Esophagus squamous epithelium (tissue), 5 donors: ENCODE measurements around the gene IRX2. TPM values are rescaled to one million over a fixed set of nuclear protein-coding genes. Genes with fewer than 3 reads are reported as not detected.

ENCODE experiments used
- DNase-seq: peaks from one replicate; lab custom pipeline; 2025; lab: John Stamatoyannopoulos, UW
- H3K27ac ChIP-seq, 4 donors: fragments of 200-600 bp; sonication (generic); one replicate each; pipeline ENCODE4 v1.5.1; 2016 to 2019; ENCODE audit warnings: mild to moderate bottlenecking in 1 of 4
- H3K27me3 ChIP-seq, 4 donors: fragments of 200-600 bp; sonication (generic); 1 replicate in 3 of 4; 2 replicates in 1 of 4; pipeline versions ENCODE4 v1.5.1 to v1.6.0; 2017 to 2021; ENCODE audit warnings: antibody characterized with exemption in 1 of 4
- H3K36me3 ChIP-seq, 3 donors: fragments of 200-600 bp; sonication (generic); one replicate each; pipeline ENCODE4 v1.5.1; 2016 to 2019
- H3K4me1 ChIP-seq, 3 donors: fragments of 200-600 bp; sonication (generic); one replicate each; pipeline ENCODE4 v1.5.1; 2017 to 2019
- H3K4me3 ChIP-seq, 4 donors: fragments of 200-600 bp; sonication (generic); 1 replicate in 3 of 4; 2 replicates in 1 of 4; pipeline ENCODE4 v1.5.1; 2016 to 2019; ENCODE audit warnings: mild to moderate bottlenecking in 2 of 4, moderate library complexity in 1 of 4
- H3K9me3 ChIP-seq, 3 donors: fragments of 200-600 bp; sonication (generic); one replicate each; pipeline ENCODE4 v1.5.1; 2016 to 2019
- POLR2A ChIP-seq, 4 donors: fragments of 450-650 bp; IDR thresholded peaks; one replicate each; pipeline ENCODE4 v1.6.1; 2017; ENCODE audit warnings: antibody characterized with exemption in 4 of 4, mild to moderate bottlenecking in 4 of 4, moderate library complexity in 3 of 4
- WGBS, 2 donors: methylation state at CpG; one replicate each; pipeline ENCODE4 v1.1.5; 2018; 5-methylcytosine and 5-hydroxymethylcytosine counted together
- intact Hi-C: fragments of 100-400 bp; cut with DNase I; formaldehyde crosslinking; loops from one replicate; pipeline ENCODE4 v1.15.0; 2022
- total RNA-seq, 4 donors: library from RNA; depleted of rRNA; stranded (reverse); fragments of >200 nt; gene quantifications; one replicate each; pipeline ENCODE4 v1.1.0, GENCODE V29; 2016
- TF ChIP-seq, protein P1 (sequence below), 6 experiments: fragments of 450-650 bp in 4 of 6; fragments of 200-600 bp in 2 of 6; sonication (generic) in 2 of 6; IDR thresholded peaks; one replicate each; pipeline ENCODE4 v1.5.1; 2016 to 2019; ENCODE audit warnings: antibody characterized with exemption in 6 of 6, mild to moderate bottlenecking in 4 of 6, moderate library complexity in 4 of 6
- donor health status: DM: yes; HTN: yes; CAD: no.

The IRX2 gene
- total RNA-seq, 4 donors from 2014 or later, result 5.0 to 7.6 (median 6.0) TPM

DNA sequence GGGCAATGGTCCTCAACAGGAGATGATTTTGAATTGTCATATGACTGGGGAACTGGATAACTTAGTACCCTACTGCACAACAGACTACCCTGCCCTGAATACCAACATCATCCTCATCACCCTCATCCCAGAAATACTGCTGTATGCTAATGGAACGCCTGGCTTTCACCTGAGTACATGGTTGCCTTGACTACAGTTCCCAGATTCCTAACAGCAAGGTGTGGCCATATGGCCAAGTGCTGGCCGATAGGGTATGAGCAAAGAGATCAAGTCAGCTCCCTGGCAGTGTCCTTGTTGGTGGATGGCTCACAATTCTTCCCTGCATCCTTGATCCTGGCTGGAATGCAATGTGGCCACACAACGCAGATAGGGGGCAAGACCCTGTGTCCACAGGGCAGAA lies 31.2 kb upstream of the IRX2 start:
- Histone ChIP-seq H3K27ac (no peak overlapping the region), H3K4me3 (no peak overlapping the region), H3K9me3 (peaks cover 0 to 9% (median 0%) of the 10 kb centered on the region in 3 donors), H3K36me3 (no peaks in the 10 kb centered on the region), H3K4me1 (peaks cover 0 to 13% (median 0%) of the 10 kb centered on the region in 3 donors), H3K27me3 (peaks cover 0 to 12% (median 0%) of the 10 kb centered on the region in 4 donors)
- no peak for DNase-seq
- intact Hi-C loops, result no loop called here
- TF ChIP-seq, protein P1, sequence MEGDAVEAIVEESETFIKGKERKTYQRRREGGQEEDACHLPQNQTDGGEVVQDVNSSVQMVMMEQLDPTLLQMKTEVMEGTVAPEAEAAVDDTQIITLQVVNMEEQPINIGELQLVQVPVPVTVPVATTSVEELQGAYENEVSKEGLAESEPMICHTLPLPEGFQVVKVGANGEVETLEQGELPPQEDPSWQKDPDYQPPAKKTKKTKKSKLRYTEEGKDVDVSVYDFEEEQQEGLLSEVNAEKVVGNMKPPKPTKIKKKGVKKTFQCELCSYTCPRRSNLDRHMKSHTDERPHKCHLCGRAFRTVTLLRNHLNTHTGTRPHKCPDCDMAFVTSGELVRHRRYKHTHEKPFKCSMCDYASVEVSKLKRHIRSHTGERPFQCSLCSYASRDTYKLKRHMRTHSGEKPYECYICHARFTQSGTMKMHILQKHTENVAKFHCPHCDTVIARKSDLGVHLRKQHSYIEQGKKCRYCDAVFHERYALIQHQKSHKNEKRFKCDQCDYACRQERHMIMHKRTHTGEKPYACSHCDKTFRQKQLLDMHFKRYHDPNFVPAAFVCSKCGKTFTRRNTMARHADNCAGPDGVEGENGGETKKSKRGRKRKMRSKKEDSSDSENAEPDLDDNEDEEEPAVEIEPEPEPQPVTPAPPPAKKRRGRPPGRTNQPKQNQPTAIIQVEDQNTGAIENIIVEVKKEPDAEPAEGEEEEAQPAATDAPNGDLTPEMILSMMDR (IDR thresholded peaks at IDR 0.05), result no peak
- no peak for TF ChIP-seq POLR2A (IDR thresholded peaks at IDR 0.05)
- WGBS, 2 donors, result 89% methylated on average over 1 of the region's 3 CpGs; no CpG with 5 or more reads in 1 of the 2 donors

DNA sequence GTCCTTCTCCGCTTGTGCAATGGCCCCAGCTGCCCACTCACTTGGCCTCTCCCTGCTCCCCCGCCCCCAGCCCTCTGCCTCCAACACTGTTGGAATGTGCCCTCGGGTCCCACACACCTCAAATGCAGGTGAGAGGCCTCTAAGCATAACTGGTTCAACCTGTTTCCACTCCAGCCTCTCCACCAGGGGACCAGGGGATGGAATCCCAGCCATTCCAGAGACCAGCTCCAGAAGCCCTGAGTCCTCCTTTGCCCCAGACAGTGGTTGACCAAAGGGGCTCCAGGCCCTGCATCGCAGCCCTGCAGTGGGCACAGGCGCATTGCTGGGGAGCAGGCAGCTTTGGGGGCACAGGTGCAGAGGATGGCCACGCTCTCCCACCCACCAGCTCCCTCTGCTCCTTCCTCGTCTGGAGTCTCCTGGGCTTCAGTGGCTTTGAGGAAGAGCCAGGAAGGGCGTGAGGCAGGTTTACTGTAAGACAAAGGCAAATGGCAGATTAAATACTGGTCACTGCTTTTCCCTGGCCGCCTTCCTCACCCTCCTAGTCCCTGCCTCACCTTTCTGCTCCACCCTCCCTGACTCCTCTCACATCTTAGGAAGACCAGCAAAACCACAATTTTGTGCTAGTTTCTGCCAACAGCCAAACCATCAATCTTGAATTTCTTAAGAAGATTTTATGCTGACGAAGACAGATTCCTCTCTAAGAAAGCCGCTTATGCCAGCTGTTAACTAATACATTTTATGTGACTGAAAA lies 29.1 kb upstream of the IRX2 start:
- Histone ChIP-seq H3K4me3 (no peak overlapping the region), H3K9me3 (peaks cover 0 to 4% (median 0%) of the 10 kb centered on the region in 3 donors), H3K27ac (no peak overlapping the region), H3K4me1 (peaks cover 0 to 13% (median 0%) of the 10 kb centered on the region in 3 donors), H3K27me3 (peaks cover 0 to 14% (median 0%) of the 10 kb centered on the region in 4 donors), H3K36me3 (no peaks in the 10 kb centered on the region)
- no peak for DNase-seq
- WGBS, 2 donors, result 31 to 41% methylated on average over 7 to 9 of the region's 11 CpGs
- intact Hi-C loops, result no loop called here
- TF ChIP-seq, protein P1 (IDR thresholded peaks at IDR 0.05), result no peak
- TF ChIP-seq POLR2A (IDR thresholded peaks at IDR 0.05), result no peak

DNA sequence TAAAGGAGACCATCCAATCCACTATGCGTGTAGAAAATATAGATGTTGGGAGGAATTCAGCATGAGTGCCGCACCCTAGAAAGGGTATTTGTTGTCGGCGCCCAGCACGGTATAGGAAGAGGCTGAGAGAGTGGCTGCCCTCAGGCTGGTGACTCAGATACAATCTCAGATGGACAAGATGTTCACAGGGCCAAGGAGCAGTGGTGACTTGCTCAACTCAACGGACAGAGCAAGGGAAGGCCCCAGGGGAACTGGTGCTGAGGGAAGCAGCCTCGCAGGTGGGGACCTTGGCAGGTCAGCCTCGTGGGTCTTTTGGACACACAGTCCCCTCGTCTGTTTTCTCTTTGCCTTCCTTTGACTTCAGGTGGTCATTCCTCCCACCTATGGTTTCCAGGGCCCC lies 28.0 kb upstream of the IRX2 start:
- WGBS, 2 donors, result 66 to 70% methylated on average over 8 to 9 of the region's 9 CpGs
- H3K9me3 ChIP-seq, result no peaks in the 10 kb centered on the region
- TF ChIP-seq, protein P1 (IDR thresholded peaks at IDR 0.05), result no peak
- TF ChIP-seq POLR2A (IDR thresholded peaks at IDR 0.05), result no peak
- intact Hi-C loops, result no loop called here
- no peak overlapping the region for H3K27ac ChIP-seq
- no peak for DNase-seq
- H3K4me3 ChIP-seq, result no peak overlapping the region
- peaks cover 0 to 13% (median 0%) of the 10 kb centered on the region in 3 donors for H3K4me1 ChIP-seq
- H3K27me3 ChIP-seq, result peaks cover 0 to 14% (median 0%) of the 10 kb centered on the region in 4 donors
- H3K36me3 ChIP-seq, result no peaks in the 10 kb centered on the region

DNA sequence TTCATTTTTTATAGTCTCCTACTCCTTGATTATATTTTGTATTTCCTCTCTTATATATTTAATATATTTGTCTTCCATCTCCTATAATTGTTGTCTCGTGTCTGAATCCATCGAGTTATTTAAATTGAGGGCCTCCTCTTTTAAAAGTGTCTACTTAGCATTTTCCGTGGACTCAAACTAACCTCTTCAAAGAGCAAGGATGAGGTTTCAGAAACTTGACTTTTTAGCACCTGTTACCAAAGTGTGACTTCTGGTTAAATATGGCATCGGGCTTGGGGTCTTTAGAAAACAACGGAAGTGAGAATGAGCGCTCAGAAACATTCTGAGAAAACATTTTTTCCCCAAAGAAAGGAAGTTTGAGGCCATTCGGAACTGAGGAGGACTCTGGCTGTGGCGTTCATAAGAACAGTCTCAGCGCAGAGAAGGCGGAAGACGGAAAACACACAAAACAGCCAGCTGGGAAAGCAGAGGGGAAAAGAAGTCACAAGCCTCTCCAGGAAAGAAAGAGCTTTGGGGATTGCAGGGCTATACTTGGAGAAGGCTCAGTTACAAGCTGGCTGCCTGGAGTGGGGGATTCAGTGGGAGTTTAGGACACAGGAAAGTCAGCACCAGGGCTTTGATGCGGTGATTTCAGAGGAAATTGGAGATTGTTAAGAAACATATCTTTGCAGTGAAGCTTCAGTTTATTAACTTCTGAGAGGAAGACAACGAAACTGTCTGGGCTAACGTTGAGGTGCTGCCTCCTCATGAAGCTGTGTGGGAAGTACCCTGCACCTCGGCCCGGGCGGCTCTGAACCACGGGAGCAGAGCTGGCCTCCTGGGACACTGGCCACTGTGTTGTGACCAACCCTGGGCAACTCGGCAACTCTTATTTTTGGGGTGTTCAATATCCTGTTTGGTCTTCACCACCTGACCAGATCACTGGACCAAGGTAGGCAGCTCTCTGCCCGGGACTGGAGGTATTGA lies 25.1 kb upstream of the IRX2 start:
- intact Hi-C loops, result no loop called here
- no peak for TF ChIP-seq POLR2A (IDR thresholded peaks at IDR 0.05)
- TF ChIP-seq, protein P1 (IDR thresholded peaks at IDR 0.05), result no peak
- Histone ChIP-seq H3K9me3 (no peaks in the 10 kb centered on the region), H3K27me3 (peaks cover 0 to 14% (median 0%) of the 10 kb centered on the region in 4 donors), H3K36me3 (no peaks in the 10 kb centered on the region), H3K4me3 (no peak overlapping the region), H3K4me1 (peaks cover 0 to 13% (median 0%) of the 10 kb centered on the region in 3 donors), H3K27ac (no peak overlapping the region)
- 76 to 81% methylated on average over 19 to 20 of the region's 20 CpGs for WGBS, 2 donors
- DNase-seq, result no peak
